GM19239 (cell line): Measurements from ENCODE around the gene NAA16.

ENCODE experiments used
- DNase-seq: peaks from one replicate; pipeline ENCODE4 v3.0.0; 2011; ENCODE audit warnings: low spot score; ENCODE audit not compliant: insufficient read length
- FAIRE-seq: peaks from 2 replicates; lab custom pipeline; 2011; peaks lifted over from hg19 to GRCh38; lab: Jason Lieb, UNC

NAA16 gene

GRCh38 chr13:41299316-41300094 lies 11.6 kb upstream of the NAA16 start:
- DNase-seq (no peak), FAIRE-seq (peak; percentile 83)

GRCh38 chr13:41302743-41303142 lies 8.3 kb upstream of the NAA16 start:
- DNase-seq (no peak), FAIRE-seq (no peak)

GRCh38 chr13:41304551-41304950 lies 6.5 kb upstream of the NAA16 start:
- FAIRE-seq (peak; percentile 14), DNase-seq (no peak)

- DNase-seq (no peak), FAIRE-seq (no peak)
These were observed 4.6 kb upstream of the NAA16 start for GRCh38 chr13:41306271-41307145.

GRCh38 chr13:41307884-41308640 lies 3.0 kb upstream of the NAA16 start:
- DNase-seq (no peak), FAIRE-seq (peak; percentile 26)

- DNase-seq (no peak), FAIRE-seq (no peak)
These were observed 524 bp downstream of the NAA16 start for GRCh38 chr13:41311406-41312175.

- DNase-seq = no peak
- peak; percentile 74 for FAIRE-seq
These were observed 1.1 kb downstream of the NAA16 start for GRCh38 chr13:41312176-41312500.

- peak; percentile 39 for FAIRE-seq
- DNase-seq = no peak
These were observed 2.0 kb downstream of the NAA16 start for GRCh38 chr13:41313117-41313516.

GRCh38 chr13:41313659-41314197 lies 2.7 kb downstream of the NAA16 start:
- no peak for DNase-seq
- no peak for FAIRE-seq

- DNase-seq (no peak), FAIRE-seq (peak; percentile 60)
These were observed 4.5 kb downstream of the NAA16 start for GRCh38 chr13:41315443-41316047.

GRCh38 chr13:41317243-41317642 lies 6.2 kb downstream of the NAA16 start:
- no peak for FAIRE-seq
- DNase-seq = no peak

GRCh38 chr13:41325752-41326151 lies 14.7 kb downstream of the NAA16 start:
- DNase-seq (no peak), FAIRE-seq (no peak)

GRCh38 chr13:41326661-41327060 lies 15.6 kb downstream of the NAA16 start:
- peak; percentile 57 for FAIRE-seq
- DNase-seq = no peak

- FAIRE-seq = peak; percentile 45
- DNase-seq = no peak
These were observed 17.1 kb downstream of the NAA16 start for GRCh38 chr13:41327994-41328790.

- FAIRE-seq (no peak), DNase-seq (no peak)
These were observed 21.8 kb downstream of the NAA16 start for GRCh38 chr13:41332829-41333228.

GRCh38 chr13:41334810-41335209 lies 23.7 kb downstream of the NAA16 start:
- FAIRE-seq (no peak), DNase-seq (no peak)

- DNase-seq (no peak), FAIRE-seq (no peak)
These were observed 33.3 kb downstream of the NAA16 start for GRCh38 chr13:41344358-41344757.

GRCh38 chr13:41345165-41345913 lies 34.3 kb downstream of the NAA16 start:
- FAIRE-seq = no peak
- no peak for DNase-seq
